ENCODE results near the gene LDLRAP1.

LDLRAP1 gene

GRCh38 chr1:25563330-25564215 is 20.2 kb downstream of the LDLRAP1 start:
- DNase-seq: peak; percentile 40

- peak; percentile 44 for DNase-seq
Observed at GRCh38 chr1:25564777-25565574, 21.6 kb downstream of the LDLRAP1 start.

- DNase-seq: no peak
Observed at GRCh38 chr1:25565626-25566025, 22.2 kb downstream of the LDLRAP1 start.

- DNase-seq: no peak
Observed at GRCh38 chr1:25566176-25566729, 22.8 kb downstream of the LDLRAP1 start.

- DNase-seq: no peak
Observed at GRCh38 chr1:25566730-25567341, 23.4 kb downstream of the LDLRAP1 start.

DNA sequence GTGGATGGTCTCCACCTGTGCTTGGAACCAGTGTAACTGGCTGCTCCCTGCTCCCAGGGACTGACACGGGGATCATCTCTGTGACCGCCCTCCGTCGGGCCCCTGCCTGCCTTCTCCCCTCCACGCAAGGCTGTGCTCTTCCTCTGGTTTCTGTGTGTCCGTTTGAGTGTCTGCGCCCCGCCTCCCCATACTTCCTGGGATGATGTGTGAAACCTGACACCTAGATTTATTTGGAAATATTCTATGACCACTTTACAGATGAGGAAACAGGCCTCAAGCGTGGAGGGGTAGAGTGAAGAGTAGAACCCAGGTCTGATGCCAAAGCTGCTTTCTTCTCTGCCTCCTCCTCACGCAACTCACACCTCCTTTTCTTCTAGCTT is 24.3 kb downstream of the LDLRAP1 start:
- DNase-seq: no peak

GRCh38 chr1:25568090-25568833 is 24.9 kb downstream of the LDLRAP1 start:
- no peak for DNase-seq

- no peak for DNase-seq
Observed at GRCh38 chr1:25568834-25569596, 25.6 kb downstream of the LDLRAP1 start.

DNA sequence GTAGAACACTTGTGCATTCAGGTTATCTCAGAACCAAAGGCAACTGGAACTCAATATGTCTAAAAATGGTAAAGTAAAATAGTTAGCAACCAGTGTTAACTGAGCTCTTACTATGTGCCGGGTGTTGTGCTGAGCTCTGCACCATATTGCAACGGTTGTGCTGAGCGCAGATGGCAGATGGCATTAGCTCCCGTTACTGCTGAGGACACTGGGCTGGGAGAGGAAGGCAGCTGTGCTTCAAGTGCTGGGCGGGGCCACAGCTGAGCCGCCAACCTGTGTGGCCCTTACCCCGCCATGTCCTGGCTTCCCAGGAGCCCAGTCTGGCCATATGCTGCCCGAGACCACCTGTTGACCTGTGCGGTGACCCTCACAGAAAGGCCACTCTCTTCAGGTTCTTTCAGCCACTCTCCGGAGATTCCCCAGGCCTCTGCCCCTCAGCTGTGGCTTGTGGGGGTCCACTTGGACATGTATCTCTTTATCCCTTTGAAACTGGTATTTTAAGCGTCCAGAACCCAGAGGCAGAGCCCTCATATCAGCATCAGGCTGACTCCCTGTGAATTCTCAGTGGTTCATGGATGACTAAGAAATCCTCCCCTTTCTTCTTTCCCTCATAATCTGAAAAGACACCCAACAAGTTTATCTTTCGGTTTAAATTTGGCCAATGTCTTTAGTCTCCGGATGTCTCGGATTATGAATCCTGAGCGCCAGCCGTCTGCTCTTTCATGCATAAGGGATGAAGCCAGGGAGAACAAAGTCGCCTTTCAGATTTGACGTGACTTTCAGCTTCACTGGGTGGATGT is 26.4 kb downstream of the LDLRAP1 start:
- no peak for DNase-seq

GRCh38 chr1:25570798-25571521 is 27.6 kb downstream of the LDLRAP1 start:
- DNase-seq: no peak

DNA sequence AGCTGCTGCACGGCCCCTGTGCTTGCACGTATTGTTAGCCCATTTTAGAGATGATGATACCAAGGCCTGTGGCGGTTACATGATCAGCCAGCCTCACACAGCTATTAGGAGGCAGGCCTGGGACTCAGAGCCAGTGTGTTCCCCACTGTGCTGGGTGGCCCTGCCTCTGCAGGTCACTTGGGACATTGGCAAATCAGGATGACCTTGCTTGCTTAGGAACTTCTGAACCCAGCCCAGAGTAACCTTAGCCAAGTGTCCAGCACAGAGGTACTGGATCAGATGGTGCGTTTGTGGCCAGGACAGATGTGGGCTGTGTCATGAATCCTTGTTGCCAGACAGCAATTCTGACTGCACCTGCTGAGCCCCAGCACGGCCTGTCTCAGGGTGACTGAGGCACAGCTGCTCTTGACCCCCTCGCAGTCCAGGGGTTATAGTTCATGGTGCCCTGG is 28.1 kb downstream of the LDLRAP1 start:
- DNase-seq: no peak

DNA sequence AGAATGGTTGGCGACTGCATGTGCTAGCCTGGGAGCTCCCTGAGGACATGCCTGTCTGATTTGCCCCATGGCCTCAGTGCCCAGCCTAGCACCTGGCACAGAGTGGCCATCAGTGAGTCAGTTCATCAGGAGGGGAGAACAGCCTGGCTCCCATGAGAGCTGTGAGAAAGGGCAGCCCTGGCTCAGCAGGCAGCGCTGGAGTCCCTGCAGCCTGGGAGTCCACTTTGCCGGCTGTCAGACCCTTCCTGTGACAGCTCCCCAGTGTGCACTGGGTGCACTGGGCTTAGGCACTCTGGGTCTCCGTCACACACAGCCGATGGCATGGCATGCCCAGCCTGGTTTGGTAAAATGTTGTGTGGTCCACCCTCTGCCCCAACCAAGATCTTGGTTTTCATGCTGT is 28.7 kb downstream of the LDLRAP1 start:
- no peak for DNase-seq

DNA sequence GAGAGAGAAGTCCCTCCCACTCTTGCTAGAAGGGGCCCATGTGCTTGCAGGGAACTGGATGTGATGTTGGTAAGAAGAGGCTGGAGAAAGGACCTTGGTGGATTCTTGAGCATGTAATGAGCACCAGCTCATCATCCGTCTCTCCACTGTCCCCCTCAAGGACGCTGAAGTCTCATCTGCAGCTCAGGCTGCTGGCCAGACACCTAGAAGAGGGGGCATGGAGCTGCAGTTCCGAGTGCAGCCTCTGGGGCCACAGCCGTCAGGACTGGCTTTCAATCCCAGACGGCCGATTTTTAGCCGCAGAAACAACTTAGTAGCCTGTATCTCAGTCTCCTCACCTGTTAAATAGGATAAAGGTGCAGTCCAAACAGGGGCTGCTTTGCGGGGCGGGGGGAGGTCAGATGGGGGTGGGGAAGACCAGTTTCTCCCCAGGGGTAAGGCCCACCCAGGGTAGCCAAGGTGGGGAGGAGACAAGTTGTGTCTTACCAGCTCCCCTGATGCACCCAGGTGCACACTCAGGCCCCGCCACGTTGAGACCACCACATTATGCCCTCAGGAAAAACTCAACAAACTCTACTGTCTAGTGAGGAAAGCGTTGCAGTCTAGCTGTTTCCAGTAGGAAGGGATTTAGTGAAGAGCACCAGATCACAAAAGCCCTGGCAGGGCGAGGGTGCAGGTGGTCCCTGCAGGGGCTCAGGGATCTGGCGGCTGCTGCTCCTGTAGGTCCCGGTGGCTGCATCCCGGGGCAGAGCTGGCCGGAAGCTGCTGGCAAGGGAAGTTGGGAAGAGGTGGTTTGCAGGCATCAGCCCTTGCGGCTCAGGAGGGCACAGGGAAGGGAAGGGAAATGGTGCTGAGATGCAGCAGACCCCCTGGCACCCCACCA is 29.5 kb downstream of the LDLRAP1 start:
- DNase-seq: peak; percentile 56

GRCh38 chr1:25573591-25573930 is 30.2 kb downstream of the LDLRAP1 start:
- DNase-seq: no peak

DNA sequence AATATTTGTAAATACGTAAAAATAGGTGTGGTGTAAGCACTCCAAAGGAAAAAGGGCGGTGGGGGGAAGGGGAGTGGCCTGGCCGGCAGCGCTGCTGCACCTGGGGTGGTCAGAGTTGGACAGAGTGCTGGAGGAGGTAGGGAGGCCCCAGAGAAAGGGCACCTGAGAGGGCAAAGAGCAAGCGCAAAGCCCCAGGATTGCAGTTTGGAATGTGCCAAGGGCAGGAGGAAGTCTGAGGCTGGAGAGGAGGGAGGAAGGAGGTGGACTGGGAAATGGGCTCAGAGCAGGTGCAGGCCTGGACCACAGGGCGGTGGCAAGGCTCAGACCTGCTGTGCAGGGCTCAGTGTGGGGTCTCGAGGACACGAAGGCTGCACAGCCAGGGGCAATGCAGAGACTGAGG is 30.6 kb downstream of the LDLRAP1 start:
- DNase-seq: no peak

- no peak for DNase-seq
Observed at GRCh38 chr1:25575191-25575590, 31.8 kb downstream of the LDLRAP1 start.

- DNase-seq: no peak
Observed at GRCh38 chr1:25576459-25577133, 33.2 kb downstream of the LDLRAP1 start.

- no peak for DNase-seq
Observed at GRCh38 chr1:25577134-25577920, 33.9 kb downstream of the LDLRAP1 start.
